GM18499 (cell line): ENCODE measurements around the gene MRFAP1L1.
"Not testable (repeated sequence)": the region's sequence is repeated elsewhere in the genome, so short reads cannot be mapped to it uniquely, and the experiment has no call there.

Experiments
- ATAC-seq: cut with Tn5 transposase; IDR thresholded peaks from one replicate; pipeline ENCODE4 v1.9.1; 2021; ENCODE audit warnings: moderate number of reproducible peaks; ENCODE audit not compliant: insufficient read depth, unreplicated experiment

The MRFAP1L1 gene

GRCh38 chr4:6693231-6694176, 16.2 kb downstream of the MRFAP1L1 start, which contains the start of gene S100P:
TSS of gene S100P (plus strand) at chr4:6693878. CDS start at chr4:6693933, 55 bp downstream.
- no peak for ATAC-seq

- no peak for ATAC-seq
Measured at GRCh38 chr4:6692806-6693205, 16.9 kb downstream of the MRFAP1L1 start.

GRCh38 chr4:6692379-6692778, 17.3 kb downstream of the MRFAP1L1 start:
- no peak for ATAC-seq

GRCh38 chr4:6689506-6689960, 20.1 kb downstream of the MRFAP1L1 start:
- ATAC-seq: no peak

GRCh38 chr4:6688879-6689505, 20.7 kb downstream of the MRFAP1L1 start:
- ATAC-seq: peak; percentile 80

GRCh38 chr4:6687947-6688878, 21.5 kb downstream of the MRFAP1L1 start:
- ATAC-seq: no peak

GRCh38 chr4:6686104-6686787, 23.4 kb downstream of the MRFAP1L1 start:
- no peak for ATAC-seq

- no peak for ATAC-seq
Measured at GRCh38 chr4:6684656-6685055, 25.0 kb downstream of the MRFAP1L1 start.

- ATAC-seq: no peak
Measured at GRCh38 chr4:6682862-6683590, 26.6 kb downstream of the MRFAP1L1 start.

GRCh38 chr4:6681191-6681590, 28.5 kb downstream of the MRFAP1L1 start:
- no peak for ATAC-seq

GRCh38 chr4:6680372-6681034, 29.2 kb downstream of the MRFAP1L1 start:
- ATAC-seq: no peak

- no peak for ATAC-seq
Measured at GRCh38 chr4:6676722-6677558, 32.7 kb downstream of the MRFAP1L1 start.

GRCh38 chr4:6674500-6675149, 35.0 kb downstream of the MRFAP1L1 start:
- ATAC-seq: peak; percentile 34

GRCh38 chr4:6673660-6674499, 35.8 kb downstream of the MRFAP1L1 start:
- ATAC-seq: peak; percentile 44

- ATAC-seq: not testable (repeated sequence)
Measured at GRCh38 chr4:6673191-6673659, 36.4 kb downstream of the MRFAP1L1 start.

GRCh38 chr4:6672541-6673190, 37.0 kb downstream of the MRFAP1L1 start:
- not testable (repeated sequence) for ATAC-seq
